ENCODE measurements around the gene SCGB3A1. TPM values are rescaled to one million over a fixed set of nuclear protein-coding genes. Genes with fewer than 3 reads are reported as not detected.

SCGB3A1 gene
- total RNA-seq, 1 experiment from 2014 or later = not detected

DNA sequence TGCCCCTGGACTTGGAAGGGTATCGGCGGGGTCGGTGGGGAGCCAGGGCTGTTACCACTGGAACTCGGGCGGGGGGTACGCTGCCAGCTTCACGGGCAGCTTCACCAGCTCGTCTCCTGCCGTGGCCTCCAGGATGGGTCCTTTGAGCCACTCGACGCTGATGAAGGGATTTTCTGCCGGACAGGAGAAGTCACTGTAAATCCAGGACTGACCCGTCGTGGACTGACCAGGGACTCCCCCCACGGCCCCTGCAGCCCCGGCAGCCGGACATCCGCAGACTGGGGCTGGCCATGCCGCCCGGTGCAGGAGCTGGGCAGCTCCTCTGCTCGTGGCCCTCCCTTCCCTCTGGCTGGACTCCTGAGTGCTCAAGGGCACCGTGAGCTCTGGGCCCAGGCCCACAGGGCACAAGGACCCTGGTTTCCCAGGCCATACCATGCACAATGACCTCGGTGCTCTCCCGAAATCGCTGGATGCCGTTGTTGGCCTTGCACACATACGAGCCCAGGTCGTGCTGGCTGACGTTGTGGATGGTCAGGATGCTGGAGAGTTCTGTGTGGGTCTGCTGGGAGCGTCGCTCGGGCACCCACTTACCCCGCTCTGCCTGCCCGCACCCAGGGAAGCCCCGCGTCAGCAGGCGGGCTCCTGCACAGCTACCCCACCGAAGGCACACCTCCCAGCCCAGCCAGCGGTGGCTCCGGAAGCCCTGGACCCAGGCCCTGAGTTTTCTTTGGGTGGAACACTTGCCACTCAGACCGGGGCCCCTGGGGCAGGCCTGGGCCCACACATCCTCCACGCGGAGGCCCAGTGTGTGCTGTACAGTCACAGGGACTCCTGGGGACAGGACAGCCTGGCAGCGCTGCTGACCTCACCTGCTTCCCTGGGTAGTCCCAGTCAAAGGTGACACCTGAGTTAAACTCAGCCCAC, 37.8 kb upstream of the SCGB3A1 start:
- no peak for DNase-seq
- no peak overlapping the region for H3K4me2 ChIP-seq (ENCODE audit: insufficient read depth, insufficient read length, low read length)
- Mint-ChIP-seq H3K9me3 (0 out of 5 replicates have a peak, but pooled peaks cover 0 to under 1% of the 10 kb centered on the region in 2 experiments), H3K4me1 (peaks cover 5 to 6% of the 10 kb centered on the region in 2 experiments; a peak in 2 of 4 replicates), H3K4me3 (no peak overlapping the region), H3K27me3 (ENCODE audit: low read depth) (peaks cover 1% of the 10 kb centered on the region; the same call in 1 of the 2 replicates), H3K36me3 (ENCODE audit: insufficient read depth in 1 of 3, low read depth in 3 of 3) (no peaks in the 10 kb centered on the region), H3K27ac (no peak overlapping the region; a peak in 1 of 7 replicates)
- H4K20me1 ChIP-seq (ENCODE audit: control insufficient read depth, insufficient read depth, insufficient read length) = no peaks in the 10 kb centered on the region
- H3K27ac ChIP-seq (ENCODE audit: insufficient read length, low read depth, low read length) = no peak overlapping the region
- no peak overlapping the region for H3K9ac ChIP-seq (ENCODE audit: extremely low read depth, insufficient read length, low read length)
- no peaks in the 10 kb centered on the region for H3K23me2 ChIP-seq (ENCODE audit: insufficient read length, low read depth, low read length, poor library complexity, severe bottlenecking)
- no peaks in the 10 kb centered on the region for H3K9me3 ChIP-seq (ENCODE audit: control insufficient read depth, low read depth, low read length)
- H2AFZ ChIP-seq (ENCODE audit: low read length) = no peak overlapping the region
- no peak overlapping the region for H3K4ac ChIP-seq (ENCODE audit: low read depth, low read length)
- no peak overlapping the region for H3K18ac ChIP-seq (ENCODE audit: insufficient read length, low read depth, low read length)
- H2BK12ac ChIP-seq (ENCODE audit: insufficient read length, low read depth, low read length) = no peak overlapping the region
- no peaks in the 10 kb centered on the region for H3K79me1 ChIP-seq (ENCODE audit: insufficient read depth, low read depth, low read length, poor library complexity, severe bottlenecking)
- H3K14ac ChIP-seq (ENCODE audit: insufficient read depth, low read length) = no peak overlapping the region; the same call in 1 of the 2 replicates
- H3K23ac ChIP-seq (ENCODE audit: insufficient read length, low read depth, low read length) = no peak overlapping the region
- no peak overlapping the region for H4K91ac ChIP-seq (ENCODE audit: insufficient read length, low read depth, low read length)
- no peak overlapping the region for H3T11ph ChIP-seq (ENCODE audit: low read length)
- no peaks in the 10 kb centered on the region for H3K27me3 ChIP-seq (ENCODE audit: insufficient read depth, low read length)
- no peak overlapping the region for H2BK20ac ChIP-seq (ENCODE audit: low read depth, low read length, poor library complexity, severe bottlenecking)
- H2BK120ac ChIP-seq (ENCODE audit: low read depth, low read length, poor library complexity, severe bottlenecking) = no peak overlapping the region
- no peaks in the 10 kb centered on the region for H3K4me1 ChIP-seq (ENCODE audit: insufficient read depth, low read length)
- no peak overlapping the region for H2AK5ac ChIP-seq (ENCODE audit: insufficient read length, low read length)
- no CpG with 5 or more reads among the region's 44 CpGs for WGBS (ENCODE audit: extremely low coverage, insufficient read length, low lambda C conversion rate)
- no peak overlapping the region for H2BK15ac ChIP-seq (ENCODE audit: low read depth, low read length)
- TF ChIP-seq, protein P1, sequence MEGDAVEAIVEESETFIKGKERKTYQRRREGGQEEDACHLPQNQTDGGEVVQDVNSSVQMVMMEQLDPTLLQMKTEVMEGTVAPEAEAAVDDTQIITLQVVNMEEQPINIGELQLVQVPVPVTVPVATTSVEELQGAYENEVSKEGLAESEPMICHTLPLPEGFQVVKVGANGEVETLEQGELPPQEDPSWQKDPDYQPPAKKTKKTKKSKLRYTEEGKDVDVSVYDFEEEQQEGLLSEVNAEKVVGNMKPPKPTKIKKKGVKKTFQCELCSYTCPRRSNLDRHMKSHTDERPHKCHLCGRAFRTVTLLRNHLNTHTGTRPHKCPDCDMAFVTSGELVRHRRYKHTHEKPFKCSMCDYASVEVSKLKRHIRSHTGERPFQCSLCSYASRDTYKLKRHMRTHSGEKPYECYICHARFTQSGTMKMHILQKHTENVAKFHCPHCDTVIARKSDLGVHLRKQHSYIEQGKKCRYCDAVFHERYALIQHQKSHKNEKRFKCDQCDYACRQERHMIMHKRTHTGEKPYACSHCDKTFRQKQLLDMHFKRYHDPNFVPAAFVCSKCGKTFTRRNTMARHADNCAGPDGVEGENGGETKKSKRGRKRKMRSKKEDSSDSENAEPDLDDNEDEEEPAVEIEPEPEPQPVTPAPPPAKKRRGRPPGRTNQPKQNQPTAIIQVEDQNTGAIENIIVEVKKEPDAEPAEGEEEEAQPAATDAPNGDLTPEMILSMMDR (conservative IDR thresholded peaks at IDR 0.05) = no peak
- no peak overlapping the region for H3K56ac ChIP-seq (ENCODE audit: insufficient read length, low read depth, low read length)
- no peak overlapping the region for H2BK5ac ChIP-seq (ENCODE audit: insufficient read length, low read length)
- H3K79me2 ChIP-seq (ENCODE audit: insufficient read depth, low read length) = no peaks in the 10 kb centered on the region
- H4K5ac ChIP-seq (ENCODE audit: insufficient read length, low read depth, low read length) = no peak overlapping the region
- no peak overlapping the region for H4K8ac ChIP-seq (replicated peaks; ENCODE audit: insufficient read length, low read depth, low read length)
